ENCODE data around the gene LEF1. TPM values are rescaled to one million over a fixed set of nuclear protein-coding genes. Genes with fewer than 3 reads are reported as not detected.

Gene LEF1
- total RNA-seq, 2 donors from 2014 or later: 3.4 TPM; not detected in 1

DNA sequence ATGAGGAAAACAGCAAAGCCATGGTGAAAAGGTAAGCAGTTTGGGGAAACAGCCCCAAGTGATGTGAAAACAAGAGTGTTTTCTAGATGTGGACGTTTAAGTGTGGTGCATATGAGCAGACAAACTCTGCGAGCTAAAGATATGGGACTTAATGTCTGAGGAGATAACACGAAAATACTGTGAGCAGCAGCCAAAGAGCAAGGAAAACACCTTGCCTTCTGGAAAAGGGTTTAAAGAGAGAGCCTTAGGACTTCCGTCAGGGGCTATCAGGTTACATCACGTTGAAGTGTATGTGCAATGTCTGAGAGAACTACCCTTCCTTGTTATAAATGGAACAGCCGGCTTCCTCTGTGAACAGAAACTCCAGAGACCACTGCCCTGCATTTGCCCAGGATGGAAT is 54.2 kb downstream of the LEF1 start:
- Histone ChIP-seq H3K27me3 (no peaks in the 10 kb centered on the region), H3K9me3 (no peaks in the 10 kb centered on the region), H3K4me1 (no peaks in the 10 kb centered on the region), H3K4me3 (no peak overlapping the region), H3K36me3 (no peaks in the 10 kb centered on the region), H3K27ac (no peak overlapping the region)
- DNase-seq (ENCODE audit: low spot score): no peak
- no peak for TF ChIP-seq CTCF (IDR thresholded peaks at IDR 0.05)

GRCh38 chr4:108113229-108113628 is 55.5 kb downstream of the LEF1 start:
- no peak overlapping the region for H3K27ac ChIP-seq
- H3K36me3 ChIP-seq: no peaks in the 10 kb centered on the region
- no peaks in the 10 kb centered on the region for H3K27me3 ChIP-seq
- H3K4me1 ChIP-seq: no peaks in the 10 kb centered on the region
- DNase-seq (ENCODE audit: low spot score): no peak
- no peak overlapping the region for H3K4me3 ChIP-seq
- no peak for TF ChIP-seq CTCF (IDR thresholded peaks at IDR 0.05)
- H3K9me3 ChIP-seq: no peaks in the 10 kb centered on the region

GRCh38 chr4:108111781-108112180 is 57.0 kb downstream of the LEF1 start:
- Histone ChIP-seq H3K4me1 (no peaks in the 10 kb centered on the region), H3K27me3 (no peaks in the 10 kb centered on the region), H3K4me3 (no peak overlapping the region), H3K9me3 (no peaks in the 10 kb centered on the region), H3K27ac (no peak overlapping the region), H3K36me3 (no peaks in the 10 kb centered on the region)
- no peak for DNase-seq (ENCODE audit: low spot score)
- no peak for TF ChIP-seq CTCF (IDR thresholded peaks at IDR 0.05)

DNA sequence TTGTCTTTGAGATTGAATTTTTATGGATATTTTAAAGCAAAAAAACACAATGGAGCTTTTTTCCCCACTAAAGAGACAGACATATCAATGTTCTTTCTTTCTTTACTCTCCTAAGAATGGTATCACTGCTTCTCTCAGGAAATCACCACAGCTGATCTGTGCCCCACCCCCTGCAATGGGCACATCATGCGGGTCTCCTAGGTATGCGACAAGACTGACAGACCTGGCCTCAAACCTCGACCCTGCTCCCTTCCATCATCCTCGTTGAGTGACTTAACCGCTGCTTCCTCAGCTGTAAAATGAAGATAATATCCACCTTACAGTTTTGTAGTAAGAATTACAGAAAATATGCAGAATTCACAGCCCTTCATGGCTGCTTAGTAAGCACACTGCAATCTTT is 58.3 kb downstream of the LEF1 start:
- DNase-seq (ENCODE audit: low spot score): no peak
- TF ChIP-seq CTCF (IDR thresholded peaks at IDR 0.05): no peak
- Histone ChIP-seq H3K27ac (no peak overlapping the region), H3K36me3 (no peaks in the 10 kb centered on the region), H3K9me3 (no peaks in the 10 kb centered on the region), H3K27me3 (no peaks in the 10 kb centered on the region), H3K4me1 (no peaks in the 10 kb centered on the region), H3K4me3 (no peak overlapping the region)

GRCh38 chr4:108109997-108110416 is 58.7 kb downstream of the LEF1 start:
- Histone ChIP-seq H3K4me3 (no peak overlapping the region), H3K4me1 (no peaks in the 10 kb centered on the region), H3K27ac (no peak overlapping the region), H3K27me3 (no peaks in the 10 kb centered on the region), H3K36me3 (no peaks in the 10 kb centered on the region), H3K9me3 (no peaks in the 10 kb centered on the region)
- no peak for TF ChIP-seq CTCF (IDR thresholded peaks at IDR 0.05)
- DNase-seq (ENCODE audit: low spot score): no peak

DNA sequence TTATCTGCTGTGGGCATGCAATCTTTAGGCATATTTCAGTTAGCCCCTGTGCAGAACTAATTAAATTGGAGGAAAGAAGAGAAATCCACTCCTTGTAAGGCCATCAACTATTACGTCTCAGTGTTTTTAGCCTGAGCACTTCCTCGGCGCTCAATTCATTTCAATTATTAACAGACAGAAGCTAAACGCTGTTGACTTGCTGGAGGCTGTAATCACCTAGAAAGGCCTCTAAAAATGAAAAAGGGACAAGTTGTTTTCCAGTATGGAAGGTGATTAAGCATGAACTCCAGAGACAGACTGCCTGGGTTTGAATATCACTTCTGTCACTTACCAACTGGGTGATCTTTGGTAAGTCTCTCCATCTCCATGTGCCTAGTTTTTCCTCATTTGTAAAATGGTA is 59.6 kb downstream of the LEF1 start:
- H3K9me3 ChIP-seq: no peaks in the 10 kb centered on the region
- no peak overlapping the region for H3K27ac ChIP-seq
- no peaks in the 10 kb centered on the region for H3K27me3 ChIP-seq
- TF ChIP-seq CTCF (IDR thresholded peaks at IDR 0.05): no peak
- H3K4me3 ChIP-seq: no peak overlapping the region
- no peak for DNase-seq (ENCODE audit: low spot score)
- H3K36me3 ChIP-seq: no peaks in the 10 kb centered on the region
- no peaks in the 10 kb centered on the region for H3K4me1 ChIP-seq

Data from right atrium auricular region (tissue), 2 donors.